K562 (cell line): ENCODE measurements around the gene GP1BB. TPM values are rescaled to one million over a fixed set of nuclear protein-coding genes. Genes with fewer than 3 reads are reported as not detected.

Experiments used
- ATAC-seq: fragments of 200-7000 bp; cut with Tn5 transposase; 3 replicates; pipeline ENCODE4 v1.9.1; 2020; ENCODE audit warnings: moderate library complexity
- BruUV-seq: library from RNA; stranded (reverse); fragments of 400-500 nt; replicated peaks from 2 replicates; lab custom pipeline; 2021; lab: Mats Ljungman, UMichigan
- CTCF ChIA-PET: fragments of 300-600 bp; formaldehyde crosslinking; extraction: SDS; loops from one replicate; lab custom pipeline; 2021; ENCODE audit warnings: low intra/inter-chr PET ratio; lab: Yijun Ruan, JAX
- POLR2A ChIA-PET: fragments of 300-600, 350-650 bp; sonication (Branson Sonifier 250); formaldehyde crosslinking; extraction: SDS; loops from one replicate; lab custom pipeline; 2021; ENCODE audit warnings: antibody characterized with exemption, inconsistent platforms; lab: Yijun Ruan, JAX
- DNase-seq, 4 experiments: peaks; one replicate each; pipeline versions ENCODE4 v3.0.0 to v3.0.0-alpha.2; 2011 to 2018; ENCODE audit warnings: low spot score in 3 of 4, mixed read lengths in 3 of 4; ENCODE audit errors: extremely low read depth in 1 of 4
- FAIRE-seq: peaks from 2 replicates; lab custom pipeline; 2011; peaks lifted over from hg19 to GRCh38; lab: Jason Lieb, UNC
- H2AFZ ChIP-seq: 2 replicates; pipeline ENCODE4 v1.6.0; 2011; ENCODE audit warnings: low read depth, low read length, control low read depth, inconsistent platforms
- H3K27ac ChIP-seq: fragments of 200-600 bp; 3 replicates; pipeline ENCODE4 v1.8.0; 2011; ENCODE audit warnings: low read depth, mild to moderate bottlenecking, control low read depth, inconsistent platforms, low read length, moderate library complexity, mixed read lengths; ENCODE audit errors: extremely low read depth
- H3K27me3 ChIP-seq, 2 experiments: fragments of 300-600 bp in 1 of 2; 2 replicates in 1 of 2; 3 replicates in 1 of 2; pipeline versions ENCODE4 v1.6.0 to v1.8.0; 2011; ENCODE audit warnings: inconsistent platforms in 2 of 2, low read length in 2 of 2, mild to moderate bottlenecking in 1 of 2, mixed read lengths in 1 of 2, moderate library complexity in 1 of 2; ENCODE audit not compliant: control insufficient read depth in 2 of 2, insufficient read depth in 2 of 2
- H3K36me3 ChIP-seq: fragments of 300-600 bp; 3 replicates; pipeline ENCODE4 v1.8.0; 2011; ENCODE audit warnings: mild to moderate bottlenecking, low read length, inconsistent platforms; ENCODE audit not compliant: control insufficient read depth, insufficient read depth
- H3K4me1 ChIP-seq, 2 experiments: fragments of 200-600 bp in 1 of 2; replicated peaks in 1 of 2; 2 replicates in 1 of 2; 3 replicates in 1 of 2; pipeline versions ENCODE4 v1.5.1 to v1.8.0; 2011; ENCODE audit warnings: inconsistent platforms in 2 of 2, low read length in 2 of 2, mild to moderate bottlenecking in 1 of 2, mixed read lengths in 1 of 2, moderate library complexity in 1 of 2; ENCODE audit not compliant: control insufficient read depth in 2 of 2, insufficient read depth in 2 of 2
- H3K4me2 ChIP-seq: 2 replicates; pipeline ENCODE4 v1.6.1; 2011; ENCODE audit warnings: low read length, control low read depth, inconsistent platforms, mixed read lengths; ENCODE audit not compliant: insufficient read depth
- H3K4me3 ChIP-seq: fragments of 200-600 bp; sonication (generic), shearing (Covaris generic); 2 replicates; pipeline ENCODE4 v1.5.1; 2016; ENCODE audit warnings: control low read depth, inconsistent platforms
- H3K79me2 ChIP-seq: fragments of 200-600 bp; 3 replicates; pipeline ENCODE4 v1.8.0; 2011; ENCODE audit warnings: low read length, inconsistent platforms; ENCODE audit not compliant: control insufficient read depth, insufficient read depth
- H3K9ac ChIP-seq, 2 experiments: 2 replicates each; pipeline versions ENCODE4 v1.6.0 to v1.6.1; 2011; ENCODE audit warnings: low read depth in 2 of 2, low read length in 2 of 2, control low read depth in 1 of 2, inconsistent platforms in 1 of 2, mild to moderate bottlenecking in 1 of 2, mixed read lengths in 1 of 2; ENCODE audit not compliant: insufficient read depth in 1 of 2
- H3K9me1 ChIP-seq: one replicate; pipeline ENCODE4 v1.6.0; 2011; ENCODE audit warnings: inconsistent platforms, mild to moderate bottlenecking, low read length, moderate library complexity; ENCODE audit not compliant: control insufficient read depth, insufficient read depth
- H3K9me3 ChIP-seq: replicated peaks from 2 replicates; pipeline ENCODE4 v1.5.1; 2011; ENCODE audit warnings: low read depth, low read length, inconsistent platforms; ENCODE audit not compliant: control insufficient read depth, insufficient read depth
- H4K20me1 ChIP-seq: replicated peaks from 2 replicates; pipeline ENCODE4 v1.6.1; 2011; ENCODE audit warnings: low read length, inconsistent platforms, mixed read lengths; ENCODE audit not compliant: control insufficient read depth, insufficient read depth
- CCAR2 ChIP-seq: fragments of 200-400 bp; formaldehyde crosslinking; IDR thresholded peaks from 2 replicates; pipeline ENCODE4 v1.6.1; 2017; ENCODE audit warnings: mild to moderate bottlenecking, low read depth, low read length
- DIDO1 ChIP-seq: fragments of 450-650 bp; IDR thresholded peaks from 2 replicates; pipeline ENCODE4 v1.6.1; 2016; ENCODE audit warnings: low read depth, missing biosample characterization, missing genetic modification characterization
- HDAC3 ChIP-seq: fragments of 450-650 bp; IDR thresholded peaks from 2 replicates; pipeline ENCODE4 v1.6.1; 2018; ENCODE audit warnings: borderline replicate concordance, mild to moderate bottlenecking, moderate library complexity; ENCODE audit not compliant: partially characterized antibody
- JUN ChIP-seq, 2 experiments: sonication (generic) in 1 of 2; formaldehyde crosslinking in 1 of 2; IDR thresholded peaks; 2 replicates each; pipeline versions ENCODE4 v1.6.1 to v1.8.0; 2012 to 2022; ENCODE audit warnings: borderline replicate concordance in 2 of 2, mild to moderate bottlenecking in 2 of 2, improper control_type of control experiment in 1 of 2, low read depth in 1 of 2, low read length in 1 of 2, missing genetic modification reagents in 1 of 2
- MTF1 ChIP-seq: fragments of 250-450 bp; sonication (Bioruptor Pico); IDR thresholded peaks from 2 replicates; pipeline ENCODE4 v1.9.0; 2021; ENCODE audit warnings: moderate library complexity, mild to moderate bottlenecking, inconsistent platforms, borderline replicate concordance
- NCOA6 ChIP-seq: fragments of 450-650 bp; IDR thresholded peaks from 2 replicates; pipeline ENCODE4 v1.6.1; 2017; ENCODE audit warnings: mild to moderate bottlenecking
- NR2C2 ChIP-seq, 2 experiments: fragments of 200-800 bp in 1 of 2; sonication (Bioruptor generic) in 1 of 2; sonication (generic) in 1 of 2; formaldehyde crosslinking in 1 of 2; IDR thresholded peaks; 2 replicates each; pipeline versions ENCODE4 v1.6.1 to v1.8.0; 2016 to 2022; ENCODE audit warnings: mild to moderate bottlenecking in 1 of 2, missing compliant biosample characterization in 1 of 2, missing genetic modification characterization in 1 of 2, missing genetic modification reagents in 1 of 2
- SMAD3 ChIP-seq: fragments of 450-650 bp; formaldehyde crosslinking; conservative IDR thresholded peaks from 2 replicates; pipeline ENCODE4 v1.4.0; 2020; ENCODE audit warnings: mild to moderate bottlenecking
- XRCC4 ChIP-seq: IDR thresholded peaks from one replicate; pipeline ENCODE4 v1.6.1; 2011; ENCODE audit not compliant: insufficient read depth, insufficient read length; ENCODE audit errors: extremely low read depth
- ZNF316 ChIP-seq: fragments of 450-650 bp; IDR thresholded peaks from 2 replicates; pipeline ENCODE4 v1.6.1; 2016
- ZNF431 ChIP-seq: sonication (generic); formaldehyde crosslinking; IDR thresholded peaks from 2 replicates; pipeline ENCODE4 v1.8.0; 2022; ENCODE audit warnings: mild to moderate bottlenecking, missing genetic modification reagents
- ZNF699 ChIP-seq: fragments of 250-450 bp; sonication (Bioruptor Pico); IDR thresholded peaks from 2 replicates; pipeline ENCODE4 v1.8.0; 2021; ENCODE audit warnings: mild to moderate bottlenecking, moderate library complexity; ENCODE audit not compliant: insufficient replicate concordance
- ZNF778 ChIP-seq: fragments of 450-650 bp; formaldehyde crosslinking; IDR thresholded peaks from 2 replicates; pipeline ENCODE4 v1.4.0; 2020; ENCODE audit warnings: mild to moderate bottlenecking, moderate library complexity
- ZNF79 ChIP-seq: fragments of 250-450 bp; sonication (Bioruptor Pico); IDR thresholded peaks from 2 replicates; pipeline ENCODE4 v1.4.0; 2020; ENCODE audit warnings: low read depth, mild to moderate bottlenecking, moderate library complexity
- ZNF830 ChIP-seq: fragments of 250-450 bp; sonication (Bioruptor Pico); IDR thresholded peaks from 2 replicates; pipeline ENCODE4 v1.5.0; 2021; ENCODE audit warnings: mild to moderate bottlenecking
- WGBS: fragments of 100-300 bp; shearing (Covaris generic); methylation state at CpG from one replicate; pipeline ENCODE4 v1.1.6; 2016; ENCODE audit warnings: low coverage, mixed read lengths; ENCODE audit not compliant: insufficient coverage; ENCODE audit errors: missing lambda C conversion rate; 5-methylcytosine and 5-hydroxymethylcytosine counted together
- in situ Hi-C: fragments of 300-500 bp; cut with MboI; formaldehyde crosslinking; loops from 4 replicates; pipeline ENCODE4 v1.15.0; 2018; ENCODE audit warnings: inconsistent platforms, mixed read lengths
- intact Hi-C: fragments of 100-400 bp; cut with micrococcal nuclease; formaldehyde crosslinking; loops from 2 replicates; pipeline ENCODE4 v1.14.2; 2022
- polyA plus RNA-seq, 8 experiments: library from polyadenylated mRNA; depleted of rRNA in 4 of 8; stranded (reverse) in 5 of 8; unstranded in 3 of 8; fragments of >200 nt; fragmentation: Nextera tagmentation in 2 of 8; fragmentation: Illumina TruSeq in 1 of 8; extraction: Ambion mirVana in 2 of 8; extraction: Trizol in 1 of 8; gene quantifications; 2 replicates each; pipeline versions ENCODE4 v1.2.1 to v1.2.3, GENCODE V29; 2011 to 2014; ENCODE audit warnings: inconsistent platforms in 1 of 8, missing spikeins in 1 of 8
- total RNA-seq, 7 experiments: library from RNA; depleted of rRNA in 6 of 7; stranded (reverse); fragments of >200 nt in 6 of 7; fragmentation: Illumina TruSeq in 2 of 7; extraction: Trizol in 2 of 7; gene quantifications; 2 replicates each; pipeline versions ENCODE4 v1.2.1 to v1.2.3, GENCODE V29; 2011 to 2021; ENCODE audit warnings: low replicate concordance in 1 of 7
- TF ChIP-seq, protein P1 (sequence below), 2 experiments: IDR thresholded peaks; 2 replicates each; pipeline ENCODE4 v1.6.1; 2012; ENCODE audit warnings: improper control_type of control experiment in 2 of 2, low read depth in 2 of 2, low read length in 2 of 2, borderline replicate concordance in 1 of 2
- TF ChIP-seq, protein P2 (sequence below): sonication (generic); formaldehyde crosslinking; IDR thresholded peaks from 2 replicates; pipeline ENCODE4 v1.8.1; 2023; ENCODE audit warnings: mild to moderate bottlenecking, missing genetic modification reagents

GP1BB gene
- total and polyA plus RNA-seq, 9 of the 15 experiments (the other 6 are each of a cell fraction or from before 2014, with no cell fraction given): 0.69 to 162 (median 2.8) TPM

DNA sequence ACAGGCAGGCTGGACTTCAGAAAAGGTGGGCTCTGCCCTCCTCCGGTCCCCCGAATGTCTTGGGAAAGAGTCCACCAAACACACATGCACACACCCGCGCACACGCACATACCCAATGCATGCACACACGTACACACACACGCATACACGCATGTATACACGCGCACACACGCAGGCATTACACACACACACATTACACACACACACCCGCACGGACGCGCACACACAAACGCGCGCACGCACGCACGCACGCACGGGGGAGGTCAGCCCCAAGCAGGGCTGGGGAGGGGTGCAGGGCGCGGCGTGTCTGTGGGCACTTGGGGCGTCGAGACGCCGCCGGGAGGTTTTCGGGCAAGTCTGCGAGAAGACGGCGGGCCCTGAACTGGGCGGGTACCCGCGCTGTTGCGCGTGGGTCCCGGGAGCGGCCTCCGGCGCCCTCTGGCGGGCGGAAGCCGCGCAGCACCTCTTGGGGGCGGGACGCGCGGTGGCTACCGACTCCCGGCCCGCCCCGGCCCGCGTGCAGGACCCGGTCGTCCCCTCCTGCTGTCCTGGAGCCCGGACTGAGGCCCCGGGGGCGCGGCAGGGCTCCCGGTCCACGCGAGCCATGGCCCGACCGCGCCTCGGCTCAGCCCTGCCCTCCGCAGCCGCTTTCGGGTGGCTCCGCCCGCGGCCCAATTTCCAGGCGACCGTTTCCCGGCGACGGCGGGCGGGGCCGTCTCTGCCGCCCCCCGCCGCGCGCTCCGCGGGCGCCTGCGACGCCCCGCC is 5.5 kb upstream of the GP1BB start:
- H3K4me1 ChIP-seq: peaks cover 62 to 97% of the 10 kb centered on the region in 2 experiments
- peaks cover 25% of the 10 kb centered on the region for H3K9me1 ChIP-seq
- H3K4me3 ChIP-seq: peak overlapping the region; percentile 51
- H3K27me3 ChIP-seq: peaks cover 0 to 10% of the 10 kb centered on the region in 2 experiments; a peak in 2 of 5 replicates
- H2AFZ ChIP-seq: peak overlapping the region; percentile 94
- in situ Hi-C loops (no loop called here), intact Hi-C loops (loop anchor here (1.0 to 10.0 kb wide), 4 partner anchors 39 to 241 kb away; partner anchors contain the start of genes CDC45 and UFD1)
- ChIA-PET POLR2A (interaction anchor here (0.7 to 1.3 kb wide), 6 partner anchors 8 to 589 kb away, joined by 3 to 4 read pairs (median 3); no protein-coding TSS in a partner anchor), CTCF (interaction anchor here (0.6 to 4.5 kb wide), 20 partner anchors 9 to 597 kb away, joined by 3 to 113 read pairs (median 4); no protein-coding TSS in a partner anchor)
- H3K36me3 ChIP-seq: peaks cover 33% of the 10 kb centered on the region
- DNase-seq: peak; percentile 98 to 99 (median 98)
- no peaks in the 10 kb centered on the region for H3K9me3 ChIP-seq
- H3K79me2 ChIP-seq: peaks cover 36% of the 10 kb centered on the region
- H3K27ac ChIP-seq: peak overlapping the region; percentile 92
- WGBS: 6% methylated on average over 96 of the region's 96 CpGs
- peak overlapping the region; percentile 89 to 98 for H3K9ac ChIP-seq
- peak; percentile 69 for ATAC-seq
- H4K20me1 ChIP-seq: peaks cover 32% of the 10 kb centered on the region
- FAIRE-seq: peak; percentile 66
- H3K4me2 ChIP-seq: peak overlapping the region; percentile 92
- BruUV-seq: no TSS peak
- TF ChIP-seq, protein P1, sequence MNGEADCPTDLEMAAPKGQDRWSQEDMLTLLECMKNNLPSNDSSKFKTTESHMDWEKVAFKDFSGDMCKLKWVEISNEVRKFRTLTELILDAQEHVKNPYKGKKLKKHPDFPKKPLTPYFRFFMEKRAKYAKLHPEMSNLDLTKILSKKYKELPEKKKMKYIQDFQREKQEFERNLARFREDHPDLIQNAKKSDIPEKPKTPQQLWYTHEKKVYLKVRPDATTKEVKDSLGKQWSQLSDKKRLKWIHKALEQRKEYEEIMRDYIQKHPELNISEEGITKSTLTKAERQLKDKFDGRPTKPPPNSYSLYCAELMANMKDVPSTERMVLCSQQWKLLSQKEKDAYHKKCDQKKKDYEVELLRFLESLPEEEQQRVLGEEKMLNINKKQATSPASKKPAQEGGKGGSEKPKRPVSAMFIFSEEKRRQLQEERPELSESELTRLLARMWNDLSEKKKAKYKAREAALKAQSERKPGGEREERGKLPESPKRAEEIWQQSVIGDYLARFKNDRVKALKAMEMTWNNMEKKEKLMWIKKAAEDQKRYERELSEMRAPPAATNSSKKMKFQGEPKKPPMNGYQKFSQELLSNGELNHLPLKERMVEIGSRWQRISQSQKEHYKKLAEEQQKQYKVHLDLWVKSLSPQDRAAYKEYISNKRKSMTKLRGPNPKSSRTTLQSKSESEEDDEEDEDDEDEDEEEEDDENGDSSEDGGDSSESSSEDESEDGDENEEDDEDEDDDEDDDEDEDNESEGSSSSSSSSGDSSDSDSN (IDR thresholded peaks at IDR 0.05; ENCODE audit: borderline replicate concordance in 1 of 2, low read depth in 2 of 2, low read length in 2 of 2): no peak
- peak; percentile 67; the same call in 1 of the 2 replicates for TF ChIP-seq JUN (IDR thresholded peaks at IDR 0.05; ENCODE audit: borderline replicate concordance, low read depth, low read length)
- no peak for TF ChIP-seq JUN (CRISPR knock-in tag; IDR thresholded peaks at IDR 0.05; ENCODE audit: borderline replicate concordance)
- no peak for TF ChIP-seq ZNF431 (CRISPR knock-in tag)
- no peak for TF ChIP-seq NCOA6
- no peak for TF ChIP-seq ZNF699
- TF ChIP-seq SMAD3: no peak
- TF ChIP-seq NR2C2 (CRISPR knock-in tag; IDR thresholded peaks at IDR 0.05): no peak
- no peak for TF ChIP-seq NR2C2 (tag; IDR thresholded peaks at IDR 0.05)
- TF ChIP-seq ZNF316: no peak; the same call in 1 of the 2 replicates
- TF ChIP-seq DIDO1 (tag): no peak; the same call in 1 of the 2 replicates
- TF ChIP-seq, protein P2, sequence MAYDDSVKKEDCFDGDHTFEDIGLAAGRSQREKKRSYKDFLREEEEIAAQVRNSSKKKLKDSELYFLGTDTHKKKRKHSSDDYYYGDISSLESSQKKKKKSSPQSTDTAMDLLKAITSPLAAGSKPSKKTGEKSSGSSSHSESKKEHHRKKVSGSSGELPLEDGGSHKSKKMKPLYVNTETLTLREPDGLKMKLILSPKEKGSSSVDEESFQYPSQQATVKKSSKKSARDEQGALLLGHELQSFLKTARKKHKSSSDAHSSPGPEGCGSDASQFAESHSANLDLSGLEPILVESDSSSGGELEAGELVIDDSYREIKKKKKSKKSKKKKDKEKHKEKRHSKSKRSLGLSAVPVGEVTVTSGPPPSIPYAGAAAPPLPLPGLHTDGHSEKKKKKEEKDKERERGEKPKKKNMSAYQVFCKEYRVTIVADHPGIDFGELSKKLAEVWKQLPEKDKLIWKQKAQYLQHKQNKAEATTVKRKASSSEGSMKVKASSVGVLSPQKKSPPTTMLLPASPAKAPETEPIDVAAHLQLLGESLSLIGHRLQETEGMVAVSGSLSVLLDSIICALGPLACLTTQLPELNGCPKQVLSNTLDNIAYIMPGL (CRISPR knock-in tag): peak; percentile 94; the same call in 1 of the 2 replicates
- no peak for TF ChIP-seq ZNF79 (CRISPR knock-in tag)
- TF ChIP-seq ZNF830 (CRISPR knock-in tag): no peak
- no peak for TF ChIP-seq CCAR2
- TF ChIP-seq MTF1 (CRISPR knock-in tag): no peak
- no peak for TF ChIP-seq ZNF778 (CRISPR knock-in tag)
- TF ChIP-seq XRCC4: no peak
- TF ChIP-seq HDAC3: no peak
